Gastroesophageal sphincter (tissue), 4 donors: ENCODE data around the gene AFM. TPM values are rescaled to one million over a fixed set of nuclear protein-coding genes. Genes with fewer than 3 reads are reported as not detected.

Source experiments
- ATAC-seq: fragments of 150-250 bp; one replicate; pipeline ENCODE4 v1.9.1; 2016; ENCODE audit warnings: mild to moderate bottlenecking, moderate library complexity
- H3K27ac ChIP-seq, 4 donors: fragments of 200-600 bp; sonication (generic) in 3 of 4; 1 replicate in 3 of 4; 2 replicates in 1 of 4; pipeline ENCODE4 v1.5.1; 2016 to 2019
- H3K27me3 ChIP-seq: fragments of 200-600 bp; sonication (generic); one replicate; pipeline ENCODE4 v1.5.1; 2019
- H3K36me3 ChIP-seq, 2 donors: fragments of 200-600 bp; sonication (generic); one replicate each; pipeline ENCODE4 v1.5.1; 2019; ENCODE audit warnings: control low read depth in 1 of 2
- H3K4me1 ChIP-seq, 3 donors: fragments of 200-600 bp; sonication (generic); 1 replicate in 2 of 3; 2 replicates in 1 of 3; pipeline ENCODE4 v1.5.1; 2016 to 2019; ENCODE audit warnings: control low read depth in 2 of 3
- H3K4me3 ChIP-seq, 2 donors: fragments of 200-600 bp; sonication (generic); one replicate each; pipeline ENCODE4 v1.5.1; 2019; ENCODE audit warnings: mild to moderate bottlenecking in 1 of 2, moderate library complexity in 1 of 2
- H3K9me3 ChIP-seq, 3 donors: fragments of 200-600 bp; sonication (generic); one replicate each; pipeline ENCODE4 v1.5.1; 2017 to 2019; ENCODE audit warnings: control low read depth in 2 of 3
- EP300 ChIP-seq: sonication (generic); formaldehyde crosslinking; IDR thresholded peaks from one replicate; pipeline ENCODE4 v1.6.1; 2017; ENCODE audit warnings: antibody characterized with exemption, mild to moderate bottlenecking
- POLR2A ChIP-seq, 2 donors: fragments of 450-650 bp; IDR thresholded peaks; one replicate each; pipeline ENCODE4 v1.6.1; 2017; ENCODE audit warnings: antibody characterized with exemption in 2 of 2, mild to moderate bottlenecking in 2 of 2, moderate library complexity in 1 of 2
- POLR2AphosphoS5 ChIP-seq: sonication (generic); formaldehyde crosslinking; IDR thresholded peaks from one replicate; pipeline ENCODE4 v1.6.1; 2017; ENCODE audit warnings: antibody characterized with exemption
- WGBS, 2 donors: methylation state at CpG; one replicate each; pipeline ENCODE4 v1.1.5; 2018; ENCODE audit warnings: low coverage in 1 of 2; 5-methylcytosine and 5-hydroxymethylcytosine counted together
- total RNA-seq, 4 donors: library from RNA; depleted of rRNA; stranded (reverse); fragments of >200 nt; gene quantifications; one replicate each; pipeline ENCODE4 v1.1.0, GENCODE V29; 2016
- TF ChIP-seq, protein P1 (sequence below), 4 experiments: fragments of 200-600 bp in 2 of 4; fragments of 450-650 bp in 2 of 4; sonication (generic) in 1 of 4; IDR thresholded peaks; one replicate each; pipeline ENCODE4 v1.5.1; 2017 to 2019; ENCODE audit warnings: antibody characterized with exemption in 4 of 4, mild to moderate bottlenecking in 2 of 4, moderate library complexity in 2 of 4

The AFM gene
- total RNA-seq, 4 donors from 2014 or later = not detected

DNA sequence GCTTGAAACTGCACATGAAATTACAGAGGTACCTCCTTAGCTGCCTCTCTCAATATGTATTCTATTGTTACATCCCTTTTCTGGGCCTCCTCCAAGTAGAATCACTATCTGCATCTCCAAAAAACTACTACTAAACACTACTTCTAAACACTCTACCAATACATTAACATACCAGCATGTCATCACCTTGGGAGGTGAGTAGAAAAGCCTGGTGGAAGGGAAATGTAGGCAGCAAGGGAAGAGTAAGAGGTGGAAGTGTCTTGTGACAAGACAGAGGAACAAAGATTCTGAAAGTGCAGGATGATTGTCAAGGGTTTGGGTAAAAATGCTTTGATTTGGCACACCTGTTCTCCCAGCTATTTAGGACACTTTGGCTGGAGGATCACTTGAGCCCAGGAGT lies 3.5 kb downstream of the AFM start:
- Histone ChIP-seq H3K27me3 (peaks cover 5% of the 10 kb centered on the region), H3K27ac (no peak overlapping the region), H3K4me1 (no peaks in the 10 kb centered on the region), H3K4me3 (no peak overlapping the region), H3K36me3 (no peaks in the 10 kb centered on the region), H3K9me3 (no peaks in the 10 kb centered on the region)
- TF ChIP-seq POLR2AphosphoS5 (no peak), POLR2A (IDR thresholded peaks at IDR 0.05) (no peak), EP300 (no peak)
- TF ChIP-seq, protein P1, sequence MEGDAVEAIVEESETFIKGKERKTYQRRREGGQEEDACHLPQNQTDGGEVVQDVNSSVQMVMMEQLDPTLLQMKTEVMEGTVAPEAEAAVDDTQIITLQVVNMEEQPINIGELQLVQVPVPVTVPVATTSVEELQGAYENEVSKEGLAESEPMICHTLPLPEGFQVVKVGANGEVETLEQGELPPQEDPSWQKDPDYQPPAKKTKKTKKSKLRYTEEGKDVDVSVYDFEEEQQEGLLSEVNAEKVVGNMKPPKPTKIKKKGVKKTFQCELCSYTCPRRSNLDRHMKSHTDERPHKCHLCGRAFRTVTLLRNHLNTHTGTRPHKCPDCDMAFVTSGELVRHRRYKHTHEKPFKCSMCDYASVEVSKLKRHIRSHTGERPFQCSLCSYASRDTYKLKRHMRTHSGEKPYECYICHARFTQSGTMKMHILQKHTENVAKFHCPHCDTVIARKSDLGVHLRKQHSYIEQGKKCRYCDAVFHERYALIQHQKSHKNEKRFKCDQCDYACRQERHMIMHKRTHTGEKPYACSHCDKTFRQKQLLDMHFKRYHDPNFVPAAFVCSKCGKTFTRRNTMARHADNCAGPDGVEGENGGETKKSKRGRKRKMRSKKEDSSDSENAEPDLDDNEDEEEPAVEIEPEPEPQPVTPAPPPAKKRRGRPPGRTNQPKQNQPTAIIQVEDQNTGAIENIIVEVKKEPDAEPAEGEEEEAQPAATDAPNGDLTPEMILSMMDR (IDR thresholded peaks at IDR 0.05) = no peak
- ATAC-seq = no peak

DNA sequence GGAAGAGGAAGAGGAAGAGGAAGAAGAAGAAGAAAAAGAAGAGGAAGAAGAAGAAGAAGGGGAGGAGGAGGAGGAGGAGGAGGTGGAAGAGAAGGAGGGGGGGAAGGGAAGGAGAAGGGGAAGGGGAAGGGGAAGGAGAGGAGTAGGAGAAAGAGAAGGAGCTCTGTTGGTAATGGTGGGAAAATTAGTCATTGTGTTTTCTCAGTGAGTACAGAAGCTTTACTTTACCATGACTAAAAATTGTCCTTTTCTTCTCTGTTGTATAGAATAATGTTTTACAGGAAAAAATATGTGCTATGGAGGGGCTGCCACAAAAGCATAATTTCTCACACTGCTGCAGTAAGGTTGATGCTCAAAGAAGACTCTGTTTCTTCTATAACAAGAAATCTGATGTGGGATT lies 4.1 kb downstream of the AFM start:
- H3K27me3 ChIP-seq = peaks cover 5% of the 10 kb centered on the region
- H3K4me1 ChIP-seq = no peaks in the 10 kb centered on the region
- no peak overlapping the region for H3K27ac ChIP-seq
- no peak for ATAC-seq
- H3K9me3 ChIP-seq = no peaks in the 10 kb centered on the region
- TF ChIP-seq EP300 (no peak), POLR2A (IDR thresholded peaks at IDR 0.05) (no peak), POLR2AphosphoS5 (no peak)
- TF ChIP-seq, protein P1 (IDR thresholded peaks at IDR 0.05) = no peak
- H3K36me3 ChIP-seq = no peaks in the 10 kb centered on the region
- no peak overlapping the region for H3K4me3 ChIP-seq

DNA sequence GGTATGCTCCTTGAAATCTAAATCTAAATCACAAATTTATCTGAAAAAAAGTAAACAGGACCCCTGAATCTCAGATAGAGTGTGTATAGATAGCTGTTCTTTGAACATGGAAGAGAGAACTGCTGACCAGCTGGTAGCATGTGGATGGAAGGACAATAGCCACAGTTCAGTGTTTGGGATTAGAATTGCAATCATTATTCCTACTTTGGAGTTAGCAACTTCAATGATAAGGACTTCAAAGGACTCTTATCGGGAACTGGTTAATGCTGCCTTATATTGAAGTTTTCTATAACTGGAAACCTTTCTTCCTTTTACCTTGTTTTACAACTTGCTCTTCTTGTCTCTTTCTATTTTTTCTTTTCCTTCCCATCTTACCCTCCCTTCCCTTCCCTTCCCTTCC lies 5.0 kb downstream of the AFM start:
- no peak overlapping the region for H3K4me3 ChIP-seq
- no peaks in the 10 kb centered on the region for H3K36me3 ChIP-seq
- H3K27me3 ChIP-seq = peaks cover 5% of the 10 kb centered on the region
- no peak overlapping the region for H3K27ac ChIP-seq
- no peak for ATAC-seq
- no peaks in the 10 kb centered on the region for H3K9me3 ChIP-seq
- no peaks in the 10 kb centered on the region for H3K4me1 ChIP-seq
- TF ChIP-seq POLR2AphosphoS5 = no peak
- TF ChIP-seq, protein P1 (IDR thresholded peaks at IDR 0.05) = no peak
- no peak for TF ChIP-seq POLR2A (IDR thresholded peaks at IDR 0.05)
- WGBS, 2 donors = 45 to 83% methylated on average over 1 of the region's 1 CpG

DNA sequence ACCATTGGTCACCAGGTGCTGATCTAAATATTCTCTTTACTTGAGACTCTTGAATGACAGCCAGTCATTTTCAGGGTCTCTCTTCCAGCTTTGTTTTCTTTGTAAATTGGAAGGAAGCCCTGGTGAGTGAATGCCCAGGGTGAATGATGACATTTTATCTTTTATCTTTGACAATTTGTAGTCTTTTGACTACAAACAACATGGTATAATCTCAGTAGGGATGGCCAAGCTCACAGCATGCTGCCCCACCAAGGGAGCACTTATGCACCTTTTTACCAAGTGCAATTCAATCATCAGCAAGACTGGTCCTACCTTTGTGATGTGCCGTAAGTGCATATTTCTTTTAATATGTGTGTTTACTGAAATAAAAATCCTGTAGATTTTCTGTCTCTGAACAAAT lies 5.7 kb downstream of the AFM start:
- no peak overlapping the region for H3K4me3 ChIP-seq
- peaks cover 5% of the 10 kb centered on the region for H3K27me3 ChIP-seq
- H3K4me1 ChIP-seq = no peaks in the 10 kb centered on the region
- H3K36me3 ChIP-seq = no peaks in the 10 kb centered on the region
- TF ChIP-seq POLR2AphosphoS5 = no peak
- TF ChIP-seq, protein P1 (IDR thresholded peaks at IDR 0.05) = no peak
- TF ChIP-seq EP300 = no peak
- TF ChIP-seq POLR2A (IDR thresholded peaks at IDR 0.05) = no peak
- H3K27ac ChIP-seq = no peak overlapping the region
- WGBS, 2 donors = 92 to 100% methylated on average over 1 of the region's 1 CpG
- no peak for ATAC-seq
- no peaks in the 10 kb centered on the region for H3K9me3 ChIP-seq

DNA sequence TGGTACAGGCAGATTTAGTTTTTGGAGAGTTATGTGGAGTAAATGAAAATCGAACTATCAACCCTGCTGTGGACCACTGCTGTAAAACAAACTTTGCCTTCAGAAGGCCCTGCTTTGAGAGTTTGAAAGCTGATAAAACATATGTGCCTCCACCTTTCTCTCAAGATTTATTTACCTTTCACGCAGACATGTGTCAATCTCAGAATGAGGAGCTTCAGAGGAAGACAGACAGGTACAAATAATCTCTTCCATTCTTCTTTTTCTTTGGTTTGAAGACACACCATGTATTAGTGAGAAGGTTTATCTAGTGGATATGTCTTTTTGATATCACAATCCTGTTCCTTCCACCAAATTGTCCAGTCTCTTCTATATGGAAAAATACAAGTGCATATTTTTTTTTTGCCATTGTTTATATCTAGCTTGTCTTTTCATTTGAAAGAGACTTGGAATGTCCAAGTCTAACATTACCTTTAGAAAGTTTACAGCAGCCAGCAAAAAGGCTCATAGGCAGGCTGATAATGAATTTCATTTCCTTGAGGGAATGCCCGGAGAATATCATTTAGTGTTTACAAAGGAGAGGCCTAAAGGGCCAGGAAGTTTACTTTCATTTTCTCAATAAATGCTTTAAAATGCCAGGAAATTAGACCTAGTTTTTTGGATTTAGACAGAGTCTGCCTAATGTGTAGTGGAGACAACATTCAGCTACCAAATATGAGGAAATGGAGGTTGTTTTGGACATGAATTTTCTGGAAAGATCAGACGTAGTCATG lies 18.6 kb downstream of the AFM start:
- Histone ChIP-seq H3K4me1 (no peaks in the 10 kb centered on the region), H3K36me3 (no peaks in the 10 kb centered on the region), H3K4me3 (no peak overlapping the region), H3K27me3 (no peaks in the 10 kb centered on the region), H3K9me3 (no peaks in the 10 kb centered on the region), H3K27ac (no peak overlapping the region)
- WGBS, 2 donors = 55 to 56% methylated on average over 4 of the region's 4 CpGs
- TF ChIP-seq POLR2A (IDR thresholded peaks at IDR 0.05) (no peak), EP300 (no peak), POLR2AphosphoS5 (no peak)
- TF ChIP-seq, protein P1 (IDR thresholded peaks at IDR 0.05) = no peak
- ATAC-seq = no peak
